B cell (primary cell): ENCODE data around the gene FMNL2.

Experiments used
- EZH2 ChIP-seq: IDR thresholded peaks from 2 replicates; pipeline ENCODE4 v1.6.1; 2012; ENCODE audit warnings: borderline replicate concordance, low read depth, mild to moderate bottlenecking, moderate library complexity, low read length; ENCODE audit not compliant: insufficient read depth, poor library complexity, severe bottlenecking
- TF ChIP-seq, protein P1 (sequence below): fragments of 200-600 bp; IDR thresholded peaks from one replicate; pipeline ENCODE4 v1.8.0; 2022; ENCODE audit warnings: antibody characterized with exemption, mild to moderate bottlenecking

DNA sequence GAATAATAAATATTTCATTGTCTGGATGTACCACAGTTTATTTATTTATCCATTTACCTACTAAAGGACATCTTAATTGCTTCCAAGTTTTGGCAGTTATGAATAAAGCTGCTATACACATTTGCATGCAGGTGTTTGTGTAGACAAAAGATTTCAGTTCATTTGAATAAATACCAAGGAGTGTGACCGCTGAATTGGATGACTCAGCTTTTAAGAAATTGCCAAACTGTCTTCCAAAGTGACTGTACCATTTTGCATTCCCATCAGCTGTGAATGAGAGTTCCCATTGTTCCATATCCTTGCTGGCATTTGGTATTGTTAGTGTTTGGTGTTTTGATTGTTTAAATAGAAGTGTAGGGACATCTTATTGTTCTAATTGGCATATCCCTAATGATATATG lies 36.2 kb upstream of the FMNL2 start:
- no peak for TF ChIP-seq EZH2
- TF ChIP-seq, protein P1, sequence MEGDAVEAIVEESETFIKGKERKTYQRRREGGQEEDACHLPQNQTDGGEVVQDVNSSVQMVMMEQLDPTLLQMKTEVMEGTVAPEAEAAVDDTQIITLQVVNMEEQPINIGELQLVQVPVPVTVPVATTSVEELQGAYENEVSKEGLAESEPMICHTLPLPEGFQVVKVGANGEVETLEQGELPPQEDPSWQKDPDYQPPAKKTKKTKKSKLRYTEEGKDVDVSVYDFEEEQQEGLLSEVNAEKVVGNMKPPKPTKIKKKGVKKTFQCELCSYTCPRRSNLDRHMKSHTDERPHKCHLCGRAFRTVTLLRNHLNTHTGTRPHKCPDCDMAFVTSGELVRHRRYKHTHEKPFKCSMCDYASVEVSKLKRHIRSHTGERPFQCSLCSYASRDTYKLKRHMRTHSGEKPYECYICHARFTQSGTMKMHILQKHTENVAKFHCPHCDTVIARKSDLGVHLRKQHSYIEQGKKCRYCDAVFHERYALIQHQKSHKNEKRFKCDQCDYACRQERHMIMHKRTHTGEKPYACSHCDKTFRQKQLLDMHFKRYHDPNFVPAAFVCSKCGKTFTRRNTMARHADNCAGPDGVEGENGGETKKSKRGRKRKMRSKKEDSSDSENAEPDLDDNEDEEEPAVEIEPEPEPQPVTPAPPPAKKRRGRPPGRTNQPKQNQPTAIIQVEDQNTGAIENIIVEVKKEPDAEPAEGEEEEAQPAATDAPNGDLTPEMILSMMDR, result no peak
